ENCODE data around the gene NFIA.

The NFIA gene

GRCh38 chr1:61184040-61184713 is 101.8 kb downstream of the NFIA start:
- WGBS, 2 donors (ENCODE audit: extremely low coverage in 2 of 2, insufficient read length in 2 of 2, insufficient replicate concordance in 1 of 2): no CpG with 5 or more reads among the region's 17 CpGs
- no peak overlapping the region for H2AK5ac ChIP-seq (ENCODE audit: low read depth, low read length)
- H3K79me1 ChIP-seq (ENCODE audit: low read depth, low read length): no peaks in the 10 kb centered on the region
- no peak overlapping the region for H2BK120ac ChIP-seq (ENCODE audit: low read depth, low read length)
- no peak overlapping the region for H3K4ac ChIP-seq (ENCODE audit: low read length)
- no peak overlapping the region for H2BK12ac ChIP-seq (ENCODE audit: low read length)
- H4K91ac ChIP-seq (ENCODE audit: low read depth, low read length, poor library complexity): no peak overlapping the region
- no peaks in the 10 kb centered on the region for H3K27me3 ChIP-seq (ENCODE audit: control insufficient read depth in 3 of 3, insufficient read depth in 3 of 3, low read depth in 1 of 3, low read length in 3 of 3)
- H2BK5ac ChIP-seq (ENCODE audit: low read length): no peak overlapping the region
- H3K9me3 ChIP-seq (replicated peaks in 1 of 2; ENCODE audit: control insufficient read depth in 2 of 2, insufficient read depth in 1 of 2, low read depth in 1 of 2, low read length in 2 of 2): no peaks in the 10 kb centered on the region
- no peak overlapping the region for H2BK15ac ChIP-seq (ENCODE audit: low read length)
- H3K27ac ChIP-seq (replicated peaks; ENCODE audit: low read length): no peak overlapping the region
- DNase-seq (ENCODE audit: low spot score): no peak
- no peak overlapping the region for H3K14ac ChIP-seq (ENCODE audit: low read length)
- H3K23ac ChIP-seq (ENCODE audit: low read depth, low read length, poor library complexity): no peak overlapping the region
- no peak overlapping the region for H3K18ac ChIP-seq (ENCODE audit: low read length)
- peaks cover 0 to 2% of the 10 kb centered on the region in 2 donors for H3K4me1 ChIP-seq (ENCODE audit: control insufficient read depth in 2 of 2, insufficient read depth in 1 of 2, low read depth in 1 of 2, low read length in 2 of 2)
- no peak overlapping the region for H4K8ac ChIP-seq (ENCODE audit: low read depth, low read length)
- H3K4me3 ChIP-seq (ENCODE audit: low read length in 2 of 2): no peak overlapping the region
- no peak overlapping the region for H3K9ac ChIP-seq (ENCODE audit: low read depth, low read length, poor library complexity)
- no peak overlapping the region for H3K4me2 ChIP-seq (ENCODE audit: insufficient read depth, low read length, poor library complexity, severe bottlenecking)
- H2AFZ ChIP-seq (ENCODE audit: low read length): no peak overlapping the region
- H3K36me3 ChIP-seq (replicated peaks in 1 of 2; ENCODE audit: control insufficient read depth in 2 of 2, insufficient read depth in 2 of 2, low read length in 2 of 2): no peaks in the 10 kb centered on the region

GRCh38 chr1:61184714-61185106 is 102.3 kb downstream of the NFIA start:
- Histone ChIP-seq H3K4me1 (ENCODE audit: control insufficient read depth in 2 of 2, insufficient read depth in 1 of 2, low read depth in 1 of 2, low read length in 2 of 2) (peaks cover 0 to 2% of the 10 kb centered on the region in 2 donors), H4K91ac (ENCODE audit: low read depth, low read length, poor library complexity) (no peak overlapping the region)

GRCh38 chr1:61186753-61187152 is 104.4 kb downstream of the NFIA start:
- Histone ChIP-seq H3K9ac (ENCODE audit: low read depth, low read length, poor library complexity) (no peak overlapping the region), H2AK5ac (ENCODE audit: low read depth, low read length) (no peak overlapping the region), H3K27me3 (ENCODE audit: control insufficient read depth in 3 of 3, insufficient read depth in 3 of 3, low read depth in 1 of 3, low read length in 3 of 3) (no peaks in the 10 kb centered on the region), H2BK12ac (ENCODE audit: low read length) (no peak overlapping the region), H2BK5ac (ENCODE audit: low read length) (no peak overlapping the region), H3K4ac (ENCODE audit: low read length) (no peak overlapping the region), H3K36me3 (replicated peaks in 1 of 2; ENCODE audit: control insufficient read depth in 2 of 2, insufficient read depth in 2 of 2, low read length in 2 of 2) (no peaks in the 10 kb centered on the region), H3K4me2 (ENCODE audit: insufficient read depth, low read length, poor library complexity, severe bottlenecking) (no peak overlapping the region), H3K27ac (replicated peaks; ENCODE audit: low read length) (no peak overlapping the region), H3K23ac (ENCODE audit: low read depth, low read length, poor library complexity) (no peak overlapping the region), H2BK120ac (ENCODE audit: low read depth, low read length) (no peak overlapping the region), H3K9me3 (replicated peaks in 1 of 2; ENCODE audit: control insufficient read depth in 2 of 2, insufficient read depth in 1 of 2, low read depth in 1 of 2, low read length in 2 of 2) (no peaks in the 10 kb centered on the region), H4K91ac (ENCODE audit: low read depth, low read length, poor library complexity) (no peak overlapping the region), H2BK15ac (ENCODE audit: low read length) (no peak overlapping the region), H2AFZ (ENCODE audit: low read length) (no peak overlapping the region), H3K18ac (ENCODE audit: low read length) (no peak overlapping the region), H3K79me1 (ENCODE audit: low read depth, low read length) (no peaks in the 10 kb centered on the region), H4K8ac (ENCODE audit: low read depth, low read length) (no peak overlapping the region), H3K14ac (ENCODE audit: low read length) (no peak overlapping the region), H3K4me1 (ENCODE audit: control insufficient read depth in 2 of 2, insufficient read depth in 1 of 2, low read depth in 1 of 2, low read length in 2 of 2) (peaks cover 0 to 2% of the 10 kb centered on the region in 2 donors), H3K4me3 (ENCODE audit: low read length in 2 of 2) (no peak overlapping the region)
- WGBS, 2 donors (ENCODE audit: extremely low coverage in 2 of 2, insufficient read length in 2 of 2, insufficient replicate concordance in 1 of 2): no CpG with 5 or more reads among the region's 1 CpG
- no peak for DNase-seq (ENCODE audit: low spot score)

More at GRCh38 chr1:61184714-61185106, 102.3 kb downstream of the NFIA start:
- no peak overlapping the region for H3K14ac ChIP-seq (ENCODE audit: low read length)
- no peak overlapping the region for H3K18ac ChIP-seq (ENCODE audit: low read length)
- H2BK12ac ChIP-seq (ENCODE audit: low read length): no peak overlapping the region
- H4K8ac ChIP-seq (ENCODE audit: low read depth, low read length): no peak overlapping the region
- no peak overlapping the region for H2AFZ ChIP-seq (ENCODE audit: low read length)
- H3K79me1 ChIP-seq (ENCODE audit: low read depth, low read length): no peaks in the 10 kb centered on the region
- no peak overlapping the region for H3K4ac ChIP-seq (ENCODE audit: low read length)
- H3K4me3 ChIP-seq (ENCODE audit: low read length in 2 of 2): no peak overlapping the region
- H3K4me2 ChIP-seq (ENCODE audit: insufficient read depth, low read length, poor library complexity, severe bottlenecking): no peak overlapping the region
- no peak for DNase-seq (ENCODE audit: low spot score)
- H2BK15ac ChIP-seq (ENCODE audit: low read length): no peak overlapping the region
- H3K9ac ChIP-seq (ENCODE audit: low read depth, low read length, poor library complexity): no peak overlapping the region
- whole genome bisulfite sequencing, 2 donors (ENCODE audit: extremely low coverage in 2 of 2, insufficient read length in 2 of 2, insufficient replicate concordance in 1 of 2): no CpG with 5 or more reads among the region's 3 CpGs
- H2BK5ac ChIP-seq (ENCODE audit: low read length): no peak overlapping the region
- no peaks in the 10 kb centered on the region for H3K9me3 ChIP-seq (replicated peaks in 1 of 2; ENCODE audit: control insufficient read depth in 2 of 2, insufficient read depth in 1 of 2, low read depth in 1 of 2, low read length in 2 of 2)
- H3K27ac ChIP-seq (replicated peaks; ENCODE audit: low read length): no peak overlapping the region
- H2AK5ac ChIP-seq (ENCODE audit: low read depth, low read length): no peak overlapping the region
- H3K23ac ChIP-seq (ENCODE audit: low read depth, low read length, poor library complexity): no peak overlapping the region
- no peak overlapping the region for H2BK120ac ChIP-seq (ENCODE audit: low read depth, low read length)
- H3K36me3 ChIP-seq (replicated peaks in 1 of 2; ENCODE audit: control insufficient read depth in 2 of 2, insufficient read depth in 2 of 2, low read length in 2 of 2): no peaks in the 10 kb centered on the region
- H3K27me3 ChIP-seq (ENCODE audit: control insufficient read depth in 3 of 3, insufficient read depth in 3 of 3, low read depth in 1 of 3, low read length in 3 of 3): no peaks in the 10 kb centered on the region

- Histone ChIP-seq H3K27me3 (ENCODE audit: control insufficient read depth in 3 of 3, insufficient read depth in 3 of 3, low read depth in 1 of 3, low read length in 3 of 3) (no peaks in the 10 kb centered on the region), H3K36me3 (replicated peaks in 1 of 2; ENCODE audit: control insufficient read depth in 2 of 2, insufficient read depth in 2 of 2, low read length in 2 of 2) (no peaks in the 10 kb centered on the region), H3K79me1 (ENCODE audit: low read depth, low read length) (no peaks in the 10 kb centered on the region), H2BK120ac (ENCODE audit: low read depth, low read length) (no peak overlapping the region), H3K4me1 (ENCODE audit: control insufficient read depth in 2 of 2, insufficient read depth in 1 of 2, low read depth in 1 of 2, low read length in 2 of 2) (peaks cover 0 to 2% of the 10 kb centered on the region in 2 donors), H3K9ac (ENCODE audit: low read depth, low read length, poor library complexity) (no peak overlapping the region), H2AK5ac (ENCODE audit: low read depth, low read length) (no peak overlapping the region), H3K4me3 (ENCODE audit: low read length in 2 of 2) (no peak overlapping the region), H3K18ac (ENCODE audit: low read length) (no peak overlapping the region), H2BK5ac (ENCODE audit: low read length) (no peak overlapping the region), H2AFZ (ENCODE audit: low read length) (no peak overlapping the region), H3K23ac (ENCODE audit: low read depth, low read length, poor library complexity) (no peak overlapping the region), H3K4me2 (ENCODE audit: insufficient read depth, low read length, poor library complexity, severe bottlenecking) (no peak overlapping the region), H2BK12ac (ENCODE audit: low read length) (no peak overlapping the region), H3K27ac (replicated peaks; ENCODE audit: low read length) (no peak overlapping the region), H4K8ac (ENCODE audit: low read depth, low read length) (no peak overlapping the region), H2BK15ac (ENCODE audit: low read length) (no peak overlapping the region), H3K9me3 (replicated peaks in 1 of 2; ENCODE audit: control insufficient read depth in 2 of 2, insufficient read depth in 1 of 2, low read depth in 1 of 2, low read length in 2 of 2) (no peaks in the 10 kb centered on the region), H3K14ac (ENCODE audit: low read length) (no peak overlapping the region), H3K4ac (ENCODE audit: low read length) (no peak overlapping the region), H4K91ac (ENCODE audit: low read depth, low read length, poor library complexity) (no peak overlapping the region)
- no peak for DNase-seq (ENCODE audit: low spot score)
- WGBS, 2 donors (ENCODE audit: extremely low coverage in 2 of 2, insufficient read length in 2 of 2, insufficient replicate concordance in 1 of 2): no CpG with 5 or more reads among the region's 10 CpGs
Measured at GRCh38 chr1:61187352-61188086, 105.2 kb downstream of the NFIA start.
